ENCODE measurements around the gene STBD1. TPM values are rescaled to one million over a fixed set of nuclear protein-coding genes. Genes with fewer than 3 reads are reported as not detected.
A peak's percentile ranks its signal among the peaks of the same experiment; 100 is the strongest.

STBD1 gene
- total and polyA plus RNA-seq, 9 of the 15 experiments (the other 6 are each of a cell fraction or from before 2014, with no cell fraction given) = 0.08 to 0.64 (median 0.27) TPM; not detected in 2

- H3K27ac ChIP-seq (ENCODE audit: extremely low read depth, low read depth, low read length) = no peak overlapping the region
- H3K9me3 ChIP-seq (replicated peaks; ENCODE audit: control insufficient read depth, insufficient read depth, low read depth, low read length) = no peaks in the 10 kb centered on the region; the same call in 1 of the 2 replicates
- BruUV-seq (replicated peaks) = TSS peak; percentile 55
- no peak for TF ChIP-seq PRPF4 (IDR thresholded peaks at IDR 0.05; ENCODE audit: insufficient read depth, low read depth, low read length, poor library complexity, severe bottlenecking)
- no peak for TF ChIP-seq YY1 (IDR thresholded peaks at IDR 0.05; ENCODE audit: borderline replicate concordance in 1 of 3, control insufficient read depth in 1 of 3, extremely low read depth in 1 of 3, insufficient read depth in 3 of 3, insufficient read length in 1 of 3, insufficient replicate concordance in 2 of 3, low read depth in 1 of 3, low read length in 2 of 3)
- no peak for TF ChIP-seq SRSF1 (IDR thresholded peaks at IDR 0.05; ENCODE audit: low read depth, low read length)
- TF ChIP-seq ZHX1 (conservative IDR thresholded peaks at IDR 0.05; ENCODE audit: low read length) = no peak
- no peak for TF ChIP-seq NFE2L1 (tag; IDR thresholded peaks at IDR 0.05; ENCODE audit: borderline replicate concordance, low read depth)
- TF ChIP-seq NR2C1 (IDR thresholded peaks at IDR 0.05) = no peak
- TF ChIP-seq NR2C1 (tag; IDR thresholded peaks at IDR 0.05) = no peak
- no peak for TF ChIP-seq HDAC3 (IDR thresholded peaks at IDR 0.05; ENCODE audit: borderline replicate concordance, partially characterized antibody)
- TF ChIP-seq MYBL2 (IDR thresholded peaks at IDR 0.05; ENCODE audit: low read depth) = no peak
- TF ChIP-seq MYBL2 (CRISPR knock-in tag; IDR thresholded peaks at IDR 0.05; ENCODE audit: borderline replicate concordance) = no peak
- TF ChIP-seq DEAF1 (CRISPR knock-in tag; IDR thresholded peaks at IDR 0.05) = no peak
- no peak for TF ChIP-seq RAD51 (IDR thresholded peaks at IDR 0.05; ENCODE audit: borderline replicate concordance, low read depth)
- TF ChIP-seq ZNF830 (CRISPR knock-in tag; IDR thresholded peaks at IDR 0.05) = no peak
- no peak overlapping the region for H2AFZ ChIP-seq (ENCODE audit: low read depth, low read length)
- no peaks in the 10 kb centered on the region for H3K27me3 ChIP-seq (ENCODE audit: control insufficient read depth in 2 of 2, insufficient read depth in 2 of 2, low read length in 2 of 2)
- H3K4me3 ChIP-seq = no peak overlapping the region
- FAIRE-seq (peak; percentile 40), ATAC-seq (no peak), DNase-seq (ENCODE audit: extremely low read depth in 1 of 4, low spot score in 3 of 4) (no peak)
- H3K4me2 ChIP-seq (ENCODE audit: insufficient read depth, low read length) = peak overlapping the region; percentile 40; the same call in 1 of the 2 replicates
- H4K20me1 ChIP-seq (replicated peaks; ENCODE audit: control insufficient read depth, insufficient read depth, low read length) = no peaks in the 10 kb centered on the region
- POLR2A ChIA-PET = interaction anchor here (0.6 kb wide), 1 partner anchor 92 kb away, joined by 3 read pairs; the partner anchor contains the start of gene SCARB2
- intact Hi-C loops (cut with micrococcal nuclease) (no loop called here), in situ Hi-C loops (cut with MboI) (no loop called here)
- CTCF ChIA-PET (ENCODE audit: low intra/inter-chr PET ratio) = no interaction called here
- no peak overlapping the region for H3K9ac ChIP-seq (ENCODE audit: insufficient read depth in 1 of 2, low read depth in 2 of 2, low read length in 2 of 2)
- no peaks in the 10 kb centered on the region for H3K36me3 ChIP-seq (ENCODE audit: control insufficient read depth, insufficient read depth, low read length)
- no peaks in the 10 kb centered on the region for H3K9me1 ChIP-seq (ENCODE audit: control insufficient read depth, insufficient read depth, low read length)
- no peaks in the 10 kb centered on the region for H3K79me2 ChIP-seq (ENCODE audit: control insufficient read depth, insufficient read depth, low read length)
- WGBS (ENCODE audit: insufficient coverage, low coverage, missing lambda C conversion rate) = 67% methylated on average over 6 of the region's 7 CpGs
- peaks cover 17 to 37% of the 10 kb centered on the region in 2 experiments for H3K4me1 ChIP-seq (replicated peaks in 1 of 2; ENCODE audit: control insufficient read depth in 2 of 2, insufficient read depth in 2 of 2, low read length in 2 of 2)
These were observed 1.4 kb upstream of the STBD1 start for GRCh38 chr4:76305033-76305687.
